Activated B cell treated with CpG ODN at 0.5 μM for 24 hours (primary cell): ENCODE measurements around the gene MYH11. TPM values are rescaled to one million over a fixed set of nuclear protein-coding genes. Genes with fewer than 3 reads are reported as not detected.
A peak's percentile ranks its signal among the peaks of the same experiment; 100 is the strongest.
"Not testable (repeated sequence)": the region's sequence is repeated elsewhere in the genome, so short reads cannot be mapped to it uniquely, and the experiment has no call there.

ENCODE experiments used
- ATAC-seq: fragments of 200-7000 bp; cut with Tn5 transposase; one replicate; pipeline ENCODE4 v1.10.0; 2021; ENCODE audit warnings: low read depth, mild to moderate bottlenecking, moderate library complexity
- CTCF ChIA-PET: fragments of 350-600 bp; sonication (Branson Sonifier 250); formaldehyde crosslinking; loops from one replicate; lab custom pipeline; 2021; ENCODE audit warnings: antibody characterized with exemption; lab: Charles Lee
- POLR2A ChIA-PET: fragments of 350-600 bp; sonication (Branson Sonifier 250); formaldehyde crosslinking; loops from one replicate; lab custom pipeline; 2021; ENCODE audit warnings: antibody characterized with exemption; lab: Charles Lee
- DNase-seq: peaks from one replicate; pipeline ENCODE4 v3.0.0; 2022
- H3K27ac Mint-ChIP-seq: one replicate; pipeline ENCODE4 v1.8.0; 2020; ENCODE audit warnings: mixed read lengths
- H3K27me3 Mint-ChIP-seq: one replicate; pipeline ENCODE4 v1.8.0; 2021; ENCODE audit warnings: mixed read lengths
- H3K36me3 Mint-ChIP-seq: one replicate; pipeline ENCODE4 v1.8.0; 2021; ENCODE audit warnings: low read depth, mixed read lengths
- H3K4me1 Mint-ChIP-seq: one replicate; pipeline ENCODE4 v1.8.0; 2021; ENCODE audit warnings: mixed read lengths
- H3K4me3 Mint-ChIP-seq: one replicate; pipeline ENCODE4 v1.8.0; 2020; ENCODE audit warnings: mild to moderate bottlenecking, mixed read lengths
- H3K9me3 Mint-ChIP-seq: one replicate; pipeline ENCODE4 v1.8.0; 2020; ENCODE audit warnings: mixed read lengths
- CTCF ChIP-seq: fragments of 200-600 bp; IDR thresholded peaks from one replicate; pipeline ENCODE4 v1.8.0; 2022; ENCODE audit warnings: antibody characterized with exemption, mild to moderate bottlenecking
- intact Hi-C: fragments of 100-400 bp; cut with micrococcal nuclease; formaldehyde crosslinking; loops from one replicate; pipeline ENCODE4 v1.15.1; 2024
- total RNA-seq: library from RNA; stranded (reverse); gene quantifications from 2 replicates; pipeline ENCODE4 v1.2.3, GENCODE V29; 2022

The MYH11 gene
- total RNA-seq, 1 donor from 2014 or later: 0.58 TPM

GRCh38 chr16:15854906-15855703, 1.7 kb downstream of the MYH11 start:
- Mint-ChIP-seq H3K4me3 (peak overlapping the region; percentile 70), H3K36me3 (no peaks in the 10 kb centered on the region), H3K4me1 (peaks cover 28% of the 10 kb centered on the region), H3K9me3 (no peaks in the 10 kb centered on the region), H3K27ac (no peak overlapping the region), H3K27me3 (peaks cover 18% of the 10 kb centered on the region)
- ChIA-PET CTCF (no interaction called here), POLR2A (interaction anchor here (0.5 kb wide), 1 partner anchor 22 kb away, joined by 9 read pairs; no protein-coding TSS in a partner anchor)
- ATAC-seq (no peak), DNase-seq (no peak)
- TF ChIP-seq CTCF: no peak
- intact Hi-C loops: no loop called here

- intact Hi-C loops: no loop called here
- Mint-ChIP-seq H3K27me3 (peaks cover 16% of the 10 kb centered on the region), H3K4me1 (peaks cover 28% of the 10 kb centered on the region), H3K4me3 (no peak overlapping the region), H3K9me3 (no peaks in the 10 kb centered on the region), H3K36me3 (no peaks in the 10 kb centered on the region), H3K27ac (no peak overlapping the region)
- no peak for DNase-seq
- ChIA-PET POLR2A (no interaction called here), CTCF (no interaction called here)
- no peak for TF ChIP-seq CTCF
- no peak for ATAC-seq
Observed at GRCh38 chr16:15854061-15854460, 2.8 kb downstream of the MYH11 start.

- Mint-ChIP-seq H3K36me3 (no peaks in the 10 kb centered on the region), H3K27me3 (peaks cover 22% of the 10 kb centered on the region), H3K4me3 (no peak overlapping the region), H3K4me1 (peaks cover 28% of the 10 kb centered on the region), H3K27ac (no peak overlapping the region), H3K9me3 (no peaks in the 10 kb centered on the region)
- no peak for DNase-seq
- no peak for ATAC-seq
- intact Hi-C loops: no loop called here
- no peak for TF ChIP-seq CTCF
- POLR2A ChIA-PET: no interaction called here
- CTCF ChIA-PET: no interaction called here
Observed at GRCh38 chr16:15853021-15853420, 3.8 kb downstream of the MYH11 start.

GRCh38 chr16:15850555-15850954, 6.3 kb downstream of the MYH11 start:
- H3K36me3 Mint-ChIP-seq, POLR2A ChIA-PET, ATAC-seq, DNase-seq, intact Hi-C loops, H3K4me3 Mint-ChIP-seq, H3K27ac Mint-ChIP-seq, H3K4me1 Mint-ChIP-seq, H3K27me3 Mint-ChIP-seq, CTCF ChIA-PET, H3K9me3 Mint-ChIP-seq: not testable (repeated sequence)

- no peak overlapping the region for H3K27ac Mint-ChIP-seq
- H3K27me3 Mint-ChIP-seq: peaks cover 5% of the 10 kb centered on the region
- H3K36me3 Mint-ChIP-seq: no peaks in the 10 kb centered on the region
- H3K4me1 Mint-ChIP-seq: peaks cover under 1% of the 10 kb centered on the region
- ATAC-seq (no peak), DNase-seq (no peak)
- no peaks in the 10 kb centered on the region for H3K9me3 Mint-ChIP-seq
- CTCF ChIA-PET: no interaction called here
- intact Hi-C loops: no loop called here
- no peak for TF ChIP-seq CTCF
- H3K4me3 Mint-ChIP-seq: no peak overlapping the region
- POLR2A ChIA-PET: no interaction called here
Observed at GRCh38 chr16:15849209-15849981, 7.4 kb downstream of the MYH11 start.
